Upper lobe of right lung (tissue), 1 donor: ENCODE data around the gene WDR31. TPM values are rescaled to one million over a fixed set of nuclear protein-coding genes. Genes with fewer than 3 reads are reported as not detected.
"Not testable (repeated sequence)": the region's sequence is repeated elsewhere in the genome, so short reads cannot be mapped to it uniquely, and the experiment has no call there.

Source experiments
- ATAC-seq: fragments of 200-7000 bp; cut with Tn5 transposase; one replicate; pipeline ENCODE4 v1.9.1; 2020; ENCODE audit warnings: mild to moderate bottlenecking, moderate library complexity
- DNase-seq: peaks from one replicate; pipeline ENCODE4 v3.0.0-alpha.2; 2020
- H3K27ac ChIP-seq: fragments of 200-600 bp; one replicate; pipeline ENCODE4 v1.8.0; 2022
- H3K27me3 ChIP-seq: fragments of 200-600 bp; one replicate; pipeline ENCODE4 v1.8.0; 2022; ENCODE audit warnings: mild to moderate bottlenecking
- H3K36me3 ChIP-seq: fragments of 200-600 bp; one replicate; pipeline ENCODE4 v1.8.0; 2022
- H3K4me1 ChIP-seq: fragments of 200-600 bp; one replicate; pipeline ENCODE4 v1.8.0; 2022
- H3K4me3 ChIP-seq: fragments of 200-600 bp; one replicate; pipeline ENCODE4 v1.8.0; 2022; ENCODE audit warnings: mild to moderate bottlenecking
- H3K9me3 ChIP-seq: fragments of 200-600 bp; one replicate; pipeline ENCODE4 v1.8.0; 2022
- intact Hi-C: fragments of 100-400 bp; cut with DNase I; formaldehyde crosslinking; loops from one replicate; pipeline ENCODE4 v1.11.0; 2022
- total RNA-seq: library from RNA; stranded (reverse); fragmentation: NEBNext Ultra II Directional; extraction: Animal tissue kit (Norgen Biotek cat#: 25700); gene quantifications from one replicate; pipeline ENCODE4 v1.2.1, GENCODE V29; 2021
- TF ChIP-seq, protein P1 (sequence below): fragments of 200-600 bp; IDR thresholded peaks from one replicate; pipeline ENCODE4 v1.8.0; 2022; ENCODE audit warnings: antibody characterized with exemption
- donor health status: DM: no; HTN: yes; CAD: no; lungs with severe emphysema.

Gene WDR31
- total RNA-seq, 1 donor from 2014 or later, result 2.6 TPM

DNA sequence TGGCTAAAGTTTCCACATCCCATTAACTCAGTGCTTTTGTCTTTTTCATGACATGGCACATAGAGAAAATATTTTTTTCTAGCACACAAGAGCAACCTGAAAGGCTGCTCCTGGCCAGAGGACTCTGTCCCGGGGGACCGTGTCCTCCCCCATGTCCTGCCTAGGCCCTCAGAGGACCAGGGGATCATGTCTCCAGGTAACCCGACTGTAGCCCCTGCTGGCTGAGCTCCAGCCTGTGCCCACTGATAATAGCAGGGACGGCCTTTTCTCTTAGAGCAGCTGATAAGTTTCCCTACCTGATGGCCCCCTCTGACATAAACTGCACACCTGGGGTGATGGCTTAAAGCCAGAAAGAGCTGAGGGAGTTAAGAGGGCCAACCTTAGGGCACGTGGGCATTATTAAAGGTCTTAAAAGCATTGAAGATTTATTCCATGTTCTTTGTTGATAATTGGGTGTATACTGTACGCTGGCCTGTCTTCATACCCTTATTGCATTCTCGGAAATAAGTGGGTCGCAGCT, 30.8 kb upstream of the WDR31 start:
- intact Hi-C loops, result no loop called here
- no peak for ATAC-seq

DNA sequence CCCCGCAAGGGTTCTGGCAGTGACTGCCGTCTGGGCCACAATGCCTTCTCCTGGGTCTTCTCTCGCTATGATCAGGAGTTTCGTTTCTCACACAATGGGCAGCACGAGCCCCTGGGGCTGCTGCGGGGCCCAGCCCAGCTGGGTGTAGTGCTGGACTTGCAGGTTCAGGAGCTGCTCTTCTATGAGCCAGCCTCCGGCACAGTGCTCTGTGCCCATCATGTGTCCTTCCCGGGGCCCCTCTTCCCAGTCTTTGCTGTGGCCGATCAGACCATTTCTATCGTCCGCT, 29.7 kb upstream of the WDR31 start:
- intact Hi-C loops, result no loop called here
- DNase-seq (no peak), ATAC-seq (no peak)

More for the DNA sequence above, 30.8 kb upstream of the WDR31 start:
- Histone ChIP-seq H3K36me3 (no peaks in the 10 kb centered on the region), H3K27me3 (no peaks in the 10 kb centered on the region), H3K9me3 (no peaks in the 10 kb centered on the region), H3K4me1 (no peaks in the 10 kb centered on the region), H3K4me3 (no peak overlapping the region), H3K27ac (no peak overlapping the region)
- no peak for DNase-seq
- TF ChIP-seq, protein P1, sequence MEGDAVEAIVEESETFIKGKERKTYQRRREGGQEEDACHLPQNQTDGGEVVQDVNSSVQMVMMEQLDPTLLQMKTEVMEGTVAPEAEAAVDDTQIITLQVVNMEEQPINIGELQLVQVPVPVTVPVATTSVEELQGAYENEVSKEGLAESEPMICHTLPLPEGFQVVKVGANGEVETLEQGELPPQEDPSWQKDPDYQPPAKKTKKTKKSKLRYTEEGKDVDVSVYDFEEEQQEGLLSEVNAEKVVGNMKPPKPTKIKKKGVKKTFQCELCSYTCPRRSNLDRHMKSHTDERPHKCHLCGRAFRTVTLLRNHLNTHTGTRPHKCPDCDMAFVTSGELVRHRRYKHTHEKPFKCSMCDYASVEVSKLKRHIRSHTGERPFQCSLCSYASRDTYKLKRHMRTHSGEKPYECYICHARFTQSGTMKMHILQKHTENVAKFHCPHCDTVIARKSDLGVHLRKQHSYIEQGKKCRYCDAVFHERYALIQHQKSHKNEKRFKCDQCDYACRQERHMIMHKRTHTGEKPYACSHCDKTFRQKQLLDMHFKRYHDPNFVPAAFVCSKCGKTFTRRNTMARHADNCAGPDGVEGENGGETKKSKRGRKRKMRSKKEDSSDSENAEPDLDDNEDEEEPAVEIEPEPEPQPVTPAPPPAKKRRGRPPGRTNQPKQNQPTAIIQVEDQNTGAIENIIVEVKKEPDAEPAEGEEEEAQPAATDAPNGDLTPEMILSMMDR, result no peak

DNA sequence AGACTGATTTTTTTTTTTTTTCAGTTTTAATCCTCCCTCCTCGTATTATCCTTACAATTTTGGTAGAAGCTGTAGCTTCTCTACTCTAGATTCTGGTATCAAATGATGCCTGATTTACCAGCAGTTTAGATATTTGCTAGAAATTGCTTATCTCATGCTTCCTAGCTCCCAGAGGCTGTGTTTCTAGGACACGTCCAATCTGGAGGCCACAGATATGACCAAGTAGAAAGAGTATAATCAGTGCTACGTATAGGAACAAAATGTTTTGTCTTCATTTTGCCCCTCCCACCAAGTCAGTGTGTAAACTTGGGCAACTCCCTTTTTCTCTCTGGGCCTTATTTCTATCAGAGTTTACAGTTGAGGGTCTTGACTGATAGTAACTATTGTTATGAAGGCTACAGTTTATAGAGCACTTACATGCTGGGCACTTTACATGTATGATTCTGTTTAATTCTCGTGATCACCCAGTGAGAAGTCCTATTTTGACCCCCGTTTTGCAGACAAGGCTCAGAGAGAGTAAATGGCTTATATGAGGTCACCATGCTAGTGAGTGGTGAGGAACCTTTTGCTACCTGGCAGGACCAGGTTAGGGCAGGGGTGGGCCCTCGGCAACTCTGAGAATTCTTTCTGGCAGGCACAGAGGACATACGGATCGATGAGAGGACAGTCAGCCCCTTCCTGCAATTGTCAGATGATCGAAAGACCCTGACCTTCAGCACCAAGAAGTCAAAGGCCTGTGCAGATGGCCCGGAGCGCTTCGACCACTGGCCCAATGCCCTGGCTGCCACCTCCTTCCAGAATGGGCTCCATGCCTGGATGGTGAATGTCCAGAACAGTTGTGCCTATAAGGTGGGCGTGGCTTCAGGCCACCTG, 29.1 kb upstream of the WDR31 start:
- H3K36me3 ChIP-seq, result no peaks in the 10 kb centered on the region
- ATAC-seq (no peak), DNase-seq (no peak)
- H3K4me1 ChIP-seq, result no peaks in the 10 kb centered on the region
- intact Hi-C loops, result no loop called here
- no peaks in the 10 kb centered on the region for H3K9me3 ChIP-seq
- H3K4me3 ChIP-seq, result no peak overlapping the region
- TF ChIP-seq, protein P1, result no peak
- no peaks in the 10 kb centered on the region for H3K27me3 ChIP-seq
- no peak overlapping the region for H3K27ac ChIP-seq

More for the DNA sequence above, 29.7 kb upstream of the WDR31 start:
- no peak overlapping the region for H3K4me3 ChIP-seq
- H3K27ac ChIP-seq, result no peak overlapping the region
- H3K27me3 ChIP-seq, result no peaks in the 10 kb centered on the region
- H3K9me3 ChIP-seq, result no peaks in the 10 kb centered on the region
- H3K36me3 ChIP-seq, result no peaks in the 10 kb centered on the region
- no peaks in the 10 kb centered on the region for H3K4me1 ChIP-seq
- TF ChIP-seq, protein P1, result no peak

DNA sequence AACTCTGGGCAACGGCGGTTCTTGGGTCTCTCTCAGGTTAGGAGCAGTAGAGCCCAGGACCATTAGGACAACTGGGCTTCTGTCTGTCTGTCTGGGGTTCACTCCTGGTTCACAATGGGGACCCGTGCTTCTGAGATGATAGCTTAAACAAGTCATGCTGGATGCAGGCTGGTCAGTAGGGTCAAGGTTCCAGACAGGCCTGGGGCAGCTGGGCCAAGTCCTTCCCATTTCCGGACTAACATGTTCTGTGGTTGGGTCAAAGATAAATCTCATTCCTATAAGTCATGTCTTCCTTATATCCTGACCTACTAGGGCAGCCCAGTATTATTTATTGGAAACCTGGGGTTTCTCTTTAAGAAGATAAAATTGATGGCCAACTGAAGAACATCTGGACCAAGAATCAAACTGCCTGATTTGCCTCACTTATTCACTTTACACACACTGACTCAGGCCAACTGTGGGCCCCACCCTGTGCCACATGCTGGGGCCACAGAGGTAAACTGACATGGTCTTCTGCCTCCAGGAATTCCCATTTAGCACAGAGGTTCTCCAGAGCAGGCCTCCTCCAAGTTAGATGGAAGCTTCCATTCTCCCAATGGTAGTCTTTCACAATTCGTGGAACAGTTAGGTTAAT, 28.4 kb upstream of the WDR31 start:
- Histone ChIP-seq H3K4me3 (no peak overlapping the region), H3K27me3 (no peaks in the 10 kb centered on the region), H3K9me3 (no peaks in the 10 kb centered on the region), H3K27ac (no peak overlapping the region), H3K4me1 (no peaks in the 10 kb centered on the region), H3K36me3 (no peaks in the 10 kb centered on the region)
- TF ChIP-seq, protein P1, result no peak
- intact Hi-C loops, result no loop called here
- ATAC-seq, result no peak
- no peak for DNase-seq

DNA sequence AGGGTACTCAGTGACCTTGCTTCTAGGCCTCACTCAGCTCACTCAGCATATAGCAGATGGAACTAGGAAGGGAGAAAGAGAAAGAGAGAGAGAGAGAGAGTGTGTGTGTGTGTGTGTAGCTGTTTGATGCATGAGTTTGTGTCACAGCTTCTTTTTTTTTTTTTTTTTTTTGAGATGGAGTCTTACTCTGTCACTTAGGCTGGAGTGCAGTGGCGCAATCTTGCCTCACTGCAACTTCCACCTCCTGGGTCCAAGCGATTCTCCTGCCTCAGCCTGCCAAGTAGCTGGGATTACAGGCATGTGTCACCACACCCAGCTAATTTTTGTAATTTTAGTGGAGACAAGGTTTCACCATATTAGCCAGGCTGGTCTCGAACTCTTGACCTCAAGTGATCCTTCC, 25.6 kb upstream of the WDR31 start:
- H3K4me3 ChIP-seq, H3K27me3 ChIP-seq, intact Hi-C loops, H3K9me3 ChIP-seq, H3K36me3 ChIP-seq, ATAC-seq, DNase-seq, H3K27ac ChIP-seq, H3K4me1 ChIP-seq: not testable (repeated sequence)

DNA sequence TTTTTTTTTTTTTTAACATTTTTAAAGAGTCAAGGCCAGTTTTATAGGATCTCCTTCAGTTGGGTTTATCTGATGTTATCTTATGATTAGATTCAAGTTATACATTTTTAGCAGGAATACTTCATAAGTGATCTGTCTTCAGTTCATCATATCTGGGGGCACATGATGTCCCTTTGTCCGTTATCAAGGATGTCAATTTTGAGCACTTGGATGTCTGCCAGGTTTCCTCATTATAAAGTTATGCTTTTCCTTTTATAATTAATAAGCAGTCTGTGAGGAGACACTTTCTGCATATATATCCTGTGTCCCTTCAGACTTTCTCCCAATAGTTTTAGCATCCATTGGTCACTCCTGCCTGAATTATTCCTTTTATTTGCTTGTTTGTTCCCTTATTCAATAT, 24.9 kb upstream of the WDR31 start:
- H3K36me3 ChIP-seq, result no peaks in the 10 kb centered on the region
- no peak overlapping the region for H3K4me3 ChIP-seq
- no peak for ATAC-seq
- no peaks in the 10 kb centered on the region for H3K27me3 ChIP-seq
- intact Hi-C loops, result no loop called here
- H3K9me3 ChIP-seq, result no peaks in the 10 kb centered on the region
- no peak for DNase-seq
- TF ChIP-seq, protein P1, result no peak
- H3K27ac ChIP-seq, result no peak overlapping the region
- H3K4me1 ChIP-seq, result no peaks in the 10 kb centered on the region
